DLD1 (cell line): ENCODE data around the gene PGRMC2.

Source experiments
- in situ Hi-C: cut with HindIII; loops from 2 replicates; pipeline ENCODE4 v1.10.0; 2017; ENCODE audit warnings: low sequenced_read_pairs

PGRMC2 gene

GRCh38 chr4:128225148-128225547, 62.5 kb downstream of the PGRMC2 start:
- in situ Hi-C loops: no loop called here

- in situ Hi-C loops: no loop called here
Measured at GRCh38 chr4:128221586-128221985, 66.0 kb downstream of the PGRMC2 start.

GRCh38 chr4:128220286-128221235, 67.1 kb downstream of the PGRMC2 start:
- in situ Hi-C loops: no loop called here
